Transverse colon (tissue), 4 donors: ENCODE results near the gene UPB1. TPM values are rescaled to one million over a fixed set of nuclear protein-coding genes. Genes with fewer than 3 reads are reported as not detected.

Experiments used
- total RNA-seq, 4 donors: library from RNA; depleted of rRNA; stranded (reverse); fragments of >200 nt; gene quantifications; one replicate each; pipeline ENCODE4 v1.1.0, GENCODE V29; 2016

Gene UPB1
- total RNA-seq, 4 donors from 2014 or later, result 0.32 TPM; not detected in 3

Other genes starting within 250 kb of the UPB1 start
- 100 to 1,000 TPM in 1 of 4 donors, 10 to 100 TPM in 3; 50.4 to 125 (median 68.0) TPM for gene SPECC1L, start 224.5 kb upstream of the UPB1 start, total RNA-seq
- gene ADORA2A, start 67.7 kb upstream of the UPB1 start, total RNA-seq, result 1 to 10 TPM in 3 of 4 donors, not detected in 1; 3.0 to 6.2 (median 3.0) TPM
- 100 to 1,000 TPM in 3 of 4 donors, 10 to 100 TPM in 1; 56.7 to 498 (median 277) TPM for gene GUCD1, start 59.8 kb downstream of the UPB1 start, total RNA-seq
- 100 to 1,000 TPM in 2 of 4 donors, 10 to 100 TPM in 2; 21.3 to 127 (median 93.8) TPM for gene SNRPD3, start 60.7 kb downstream of the UPB1 start, total RNA-seq
- 10 to 100 TPM; 13.3 to 20.6 (median 16.6) TPM for gene LRRC75B, start 97.7 kb downstream of the UPB1 start, total RNA-seq
- 100 to 1,000 TPM in 1 of 4 donors, 10 to 100 TPM in 3; 52.4 to 167 (median 77.1) TPM for gene GGT1, start 107.9 kb downstream of the UPB1 start, total RNA-seq